OCI-LY3 (cell line): ENCODE results near the gene OSBPL8.

Experiments used
- H2AFZ ChIP-seq: fragments of 200-600, 300-600 bp; shearing (Covaris generic); 2 replicates; pipeline ENCODE4 v1.6.0; 2014; ENCODE audit warnings: antibody characterized with exemption, low read depth, low read length
- H3K27ac ChIP-seq: fragments of 200-600, 300-600 bp; sonication (generic); 2 replicates; pipeline ENCODE4 v1.5.1; 2014; ENCODE audit warnings: mild to moderate bottlenecking, low read length, moderate library complexity, mixed read lengths
- H3K27me3 ChIP-seq: fragments of 200-600, 300-600 bp; sonication (generic); 2 replicates; pipeline ENCODE4 v1.6.1; 2014; ENCODE audit warnings: low read depth, low read length, mixed read lengths
- H3K36me3 ChIP-seq: fragments of 200-600, 300-600 bp; sonication (generic); replicated peaks from 2 replicates; pipeline ENCODE3; 2014; ENCODE audit warnings: low read depth, low read length, mixed read lengths
- H3K4me1 ChIP-seq: fragments of 300-600, 200-600 bp; sonication (generic); 2 replicates; pipeline ENCODE4 v1.6.1; 2014; ENCODE audit warnings: low read length, mixed read lengths
- H3K4me2 ChIP-seq: fragments of 200-600, 300-600 bp; sonication (generic); 2 replicates; pipeline ENCODE4 v1.6.1; 2014; ENCODE audit warnings: low read length, mixed read lengths
- H3K4me3 ChIP-seq: fragments of 300-600, 200-600 bp; sonication (generic); 2 replicates; pipeline ENCODE4 v1.5.1; 2014; ENCODE audit warnings: antibody characterized with exemption, mild to moderate bottlenecking, low read length, moderate library complexity
- H3K79me2 ChIP-seq: fragments of 300-600, 200-600 bp; shearing (Covaris generic); 2 replicates; pipeline ENCODE4 v1.6.1; 2014; ENCODE audit warnings: mild to moderate bottlenecking, low read length, mixed read lengths
- H3K9ac ChIP-seq: fragments of 300-600, 200-600 bp; shearing (Covaris generic); 2 replicates; pipeline ENCODE4 v1.6.0; 2014; ENCODE audit warnings: mild to moderate bottlenecking, low read length, moderate library complexity
- H3K9me3 ChIP-seq: fragments of 200-600, 300-600 bp; shearing (Covaris generic); 2 replicates; pipeline ENCODE4 v1.6.1; 2014; ENCODE audit warnings: low read length, mixed read lengths; ENCODE audit not compliant: insufficient read depth
- H4K20me1 ChIP-seq: fragments of 200-600, 300-600 bp; sonication (generic); 2 replicates; pipeline ENCODE4 v1.6.1; 2016; ENCODE audit warnings: low read length, mixed read lengths; ENCODE audit not compliant: insufficient read depth
- EZH2phosphoT487 ChIP-seq: fragments of 200-600 bp; shearing (Covaris generic); IDR thresholded peaks from 2 replicates; pipeline ENCODE4 v1.6.1; 2018; ENCODE audit warnings: antibody characterized with exemption, mixed run types, low read depth
- TF ChIP-seq, protein P1 (sequence below): fragments of 200-600, 300-600 bp; sonication (generic); IDR thresholded peaks from 2 replicates; pipeline ENCODE4 v1.5.1; 2014; ENCODE audit warnings: antibody characterized with exemption, low read length, low read depth

The OSBPL8 gene

DNA sequence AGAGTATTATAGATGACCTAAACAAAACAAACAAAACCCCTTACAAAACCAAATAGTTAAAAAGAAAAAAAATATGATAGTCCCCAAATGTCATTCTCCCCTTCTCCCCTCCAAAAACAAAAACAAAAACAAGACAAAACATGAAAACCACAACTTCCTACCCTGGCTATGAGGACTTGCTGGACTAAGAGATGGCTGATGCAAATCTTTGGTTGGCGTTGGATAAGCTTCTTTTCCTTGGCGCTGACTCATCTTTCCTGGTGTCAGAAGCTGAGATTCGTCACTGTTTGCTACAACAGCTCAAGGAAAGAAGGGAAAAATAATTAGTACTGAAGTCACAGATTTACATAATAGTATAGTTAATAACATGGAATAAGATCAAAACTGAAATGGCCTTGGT is 108.9 kb downstream of the OSBPL8 start:
- no peak for TF ChIP-seq EZH2phosphoT487
- TF ChIP-seq, protein P1, sequence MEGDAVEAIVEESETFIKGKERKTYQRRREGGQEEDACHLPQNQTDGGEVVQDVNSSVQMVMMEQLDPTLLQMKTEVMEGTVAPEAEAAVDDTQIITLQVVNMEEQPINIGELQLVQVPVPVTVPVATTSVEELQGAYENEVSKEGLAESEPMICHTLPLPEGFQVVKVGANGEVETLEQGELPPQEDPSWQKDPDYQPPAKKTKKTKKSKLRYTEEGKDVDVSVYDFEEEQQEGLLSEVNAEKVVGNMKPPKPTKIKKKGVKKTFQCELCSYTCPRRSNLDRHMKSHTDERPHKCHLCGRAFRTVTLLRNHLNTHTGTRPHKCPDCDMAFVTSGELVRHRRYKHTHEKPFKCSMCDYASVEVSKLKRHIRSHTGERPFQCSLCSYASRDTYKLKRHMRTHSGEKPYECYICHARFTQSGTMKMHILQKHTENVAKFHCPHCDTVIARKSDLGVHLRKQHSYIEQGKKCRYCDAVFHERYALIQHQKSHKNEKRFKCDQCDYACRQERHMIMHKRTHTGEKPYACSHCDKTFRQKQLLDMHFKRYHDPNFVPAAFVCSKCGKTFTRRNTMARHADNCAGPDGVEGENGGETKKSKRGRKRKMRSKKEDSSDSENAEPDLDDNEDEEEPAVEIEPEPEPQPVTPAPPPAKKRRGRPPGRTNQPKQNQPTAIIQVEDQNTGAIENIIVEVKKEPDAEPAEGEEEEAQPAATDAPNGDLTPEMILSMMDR, result no peak
- 0 out of 2 replicates have a peak, but pooled peaks cover 5% of the 10 kb centered on the region for H4K20me1 ChIP-seq
- no peaks in the 10 kb centered on the region for H3K79me2 ChIP-seq
- H3K9ac ChIP-seq, result no peak overlapping the region
- H3K36me3 ChIP-seq, result no peaks in the 10 kb centered on the region
- H2AFZ ChIP-seq, result no peak overlapping the region
- no peaks in the 10 kb centered on the region for H3K27me3 ChIP-seq
- H3K4me1 ChIP-seq, result peaks cover 23% of the 10 kb centered on the region
- H3K9me3 ChIP-seq, result no peaks in the 10 kb centered on the region
- H3K4me3 ChIP-seq, result no peak overlapping the region
- no peak overlapping the region for H3K4me2 ChIP-seq
- H3K27ac ChIP-seq, result no peak overlapping the region

DNA sequence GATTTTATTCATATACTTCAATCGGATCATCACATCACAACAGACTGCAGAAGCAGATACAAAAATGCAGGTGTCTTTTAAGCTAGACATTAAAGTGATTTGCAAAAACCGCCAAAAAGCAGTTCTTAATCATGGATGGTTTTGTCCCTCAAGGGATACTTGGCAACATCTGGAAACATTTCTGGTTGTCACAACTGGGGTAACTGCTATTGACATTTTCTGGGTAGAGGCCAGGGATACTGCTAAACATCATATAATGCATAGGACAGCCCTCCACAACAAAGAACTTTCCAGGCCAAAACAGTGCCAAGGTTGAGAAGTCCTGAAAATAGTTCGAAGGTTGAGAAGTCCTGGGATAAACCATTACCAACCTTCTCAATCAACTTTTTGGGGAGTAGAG is 109.6 kb downstream of the OSBPL8 start:
- H3K9me3 ChIP-seq, result no peaks in the 10 kb centered on the region
- TF ChIP-seq EZH2phosphoT487, result no peak
- TF ChIP-seq, protein P1, result no peak
- no peaks in the 10 kb centered on the region for H3K79me2 ChIP-seq
- no peaks in the 10 kb centered on the region for H3K27me3 ChIP-seq
- H3K4me2 ChIP-seq, result peak overlapping the region; percentile 62
- H3K27ac ChIP-seq, result no peak overlapping the region
- no peaks in the 10 kb centered on the region for H4K20me1 ChIP-seq
- H3K4me1 ChIP-seq, result peaks cover 17% of the 10 kb centered on the region
- H3K4me3 ChIP-seq, result no peak overlapping the region
- H2AFZ ChIP-seq, result no peak overlapping the region
- H3K9ac ChIP-seq, result no peak overlapping the region
- H3K36me3 ChIP-seq, result no peaks in the 10 kb centered on the region

DNA sequence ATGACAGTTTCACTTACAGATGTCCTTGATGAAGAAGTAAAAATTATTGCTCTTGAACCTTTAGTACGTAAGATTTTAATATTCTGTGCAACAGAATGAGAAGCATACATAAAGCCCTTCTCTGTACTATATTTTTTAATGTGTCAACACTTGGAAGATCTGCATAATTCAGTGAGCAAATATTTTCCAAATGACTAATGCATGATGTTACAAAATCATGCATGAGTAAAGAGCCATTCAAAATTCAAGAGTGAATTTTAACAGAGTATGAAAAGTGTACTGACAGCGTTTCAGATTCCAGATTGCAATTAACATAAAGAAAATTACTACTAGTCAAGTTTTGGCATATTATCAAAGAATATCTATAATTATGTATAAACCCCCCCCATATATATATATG is 110.0 kb downstream of the OSBPL8 start:
- Histone ChIP-seq H3K9ac (no peak overlapping the region), H3K27me3 (no peaks in the 10 kb centered on the region), H3K36me3 (no peaks in the 10 kb centered on the region), H3K9me3 (no peaks in the 10 kb centered on the region), H4K20me1 (no peaks in the 10 kb centered on the region), H3K4me2 (peak overlapping the region; percentile 62), H3K4me1 (peaks cover 17% of the 10 kb centered on the region), H3K27ac (peak overlapping the region; percentile 41), H3K4me3 (peak overlapping the region; percentile 23), H2AFZ (no peak overlapping the region), H3K79me2 (no peaks in the 10 kb centered on the region)
- no peak for TF ChIP-seq EZH2phosphoT487
- TF ChIP-seq, protein P1, result no peak

DNA sequence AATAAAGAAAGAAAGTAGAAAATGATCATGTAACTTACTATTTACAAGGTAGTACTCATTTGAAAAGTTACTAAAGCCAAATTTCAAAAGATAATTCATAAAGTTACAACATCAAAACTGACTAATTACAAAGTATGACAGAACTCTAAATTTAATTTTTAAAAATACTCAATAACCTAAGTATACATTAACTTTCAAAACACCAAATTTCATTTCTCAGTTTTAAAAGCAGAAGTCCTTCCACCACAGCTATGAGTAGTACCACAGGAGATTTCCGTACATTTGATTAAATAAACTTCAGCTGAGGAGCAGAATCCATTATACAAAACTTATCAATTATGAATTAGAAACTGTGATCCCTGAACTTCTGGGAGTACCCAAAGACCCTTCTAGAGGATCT is 110.6 kb downstream of the OSBPL8 start:
- no peak overlapping the region for H2AFZ ChIP-seq
- peak overlapping the region; percentile 23 for H3K4me3 ChIP-seq
- no peak overlapping the region for H3K9ac ChIP-seq
- H3K36me3 ChIP-seq, result no peaks in the 10 kb centered on the region
- peak overlapping the region; percentile 62 for H3K4me2 ChIP-seq
- H3K27me3 ChIP-seq, result no peaks in the 10 kb centered on the region
- peak overlapping the region; percentile 41 for H3K27ac ChIP-seq
- H3K9me3 ChIP-seq, result no peaks in the 10 kb centered on the region
- peaks cover 17% of the 10 kb centered on the region for H3K4me1 ChIP-seq
- no peaks in the 10 kb centered on the region for H4K20me1 ChIP-seq
- no peak for TF ChIP-seq EZH2phosphoT487
- TF ChIP-seq, protein P1, result no peak
- H3K79me2 ChIP-seq, result no peaks in the 10 kb centered on the region
